GM12878 (cell line): ENCODE measurements around the gene PSMA8. TPM values are rescaled to one million over a fixed set of nuclear protein-coding genes. Genes with fewer than 3 reads are reported as not detected.

Experiments
- ATAC-seq: fragments of 200-7000 bp; cut with Tn5 transposase; 3 replicates; pipeline ENCODE4 v1.9.1; 2020; ENCODE audit warnings: mild to moderate bottlenecking, moderate library complexity
- BruUV-seq: library from RNA; stranded (reverse); fragments of 400-500 nt; replicated peaks from 2 replicates; lab custom pipeline; 2021; lab: Mats Ljungman, UMichigan
- CTCF ChIA-PET: fragments of 300-600 bp; sonication (Branson Sonifier 250); formaldehyde crosslinking; extraction: SDS; loops from one replicate; lab custom pipeline; 2021; ENCODE audit warnings: inconsistent platforms; lab: Yijun Ruan, JAX
- POLR2A ChIA-PET: fragments of 350-600 bp; formaldehyde crosslinking; extraction: SDS; loops from one replicate; lab custom pipeline; 2021; ENCODE audit warnings: inconsistent platforms; lab: Charles Lee
- RAD21 ChIA-PET: fragments of 300-600 bp; sonication (Branson Sonifier 250); formaldehyde crosslinking; loops from one replicate; lab custom pipeline; 2023; ENCODE audit warnings: antibody characterized with exemption; ENCODE audit not compliant: unreplicated experiment; lab: Charles Lee
- SMC1A ChIA-PET: fragments of 300-600 bp; sonication (Branson Sonifier 250); formaldehyde crosslinking; loops from one replicate; lab custom pipeline; 2023; ENCODE audit not compliant: unreplicated experiment, uncharacterized antibody; lab: Charles Lee
- DNase-seq: peaks from one replicate; pipeline ENCODE4 v3.0.0-alpha.2; 2011; ENCODE audit warnings: low read depth, low spot score
- FAIRE-seq: peaks from 3 replicates; lab custom pipeline; 2011; peaks lifted over from hg19 to GRCh38; lab: Jason Lieb, UNC
- H2AFZ ChIP-seq: 2 replicates; pipeline ENCODE4 v1.6.0; 2011; ENCODE audit warnings: low read depth, low read length, control low read depth; ENCODE audit not compliant: control insufficient read depth
- H3K27ac ChIP-seq: 2 replicates; pipeline ENCODE4 v1.5.1; 2011; ENCODE audit warnings: control low read depth; ENCODE audit not compliant: control insufficient read depth, insufficient read depth
- H3K27me3 ChIP-seq, 2 experiments: replicated peaks in 1 of 2; 2 replicates each; pipeline versions ENCODE4 v1.6.0 to v1.6.1; 2011; ENCODE audit warnings: low read length in 1 of 2; ENCODE audit not compliant: control insufficient read depth in 2 of 2, insufficient read depth in 2 of 2
- H3K36me3 ChIP-seq, 2 experiments: 2 replicates each; pipeline ENCODE4 v1.5.1; 2011; ENCODE audit warnings: low read length in 1 of 2; ENCODE audit not compliant: control insufficient read depth in 2 of 2, insufficient read depth in 2 of 2
- H3K4me1 ChIP-seq: 2 replicates; pipeline ENCODE4 v1.6.1; 2011; ENCODE audit warnings: mild to moderate bottlenecking, low read length, moderate library complexity, mixed read lengths; ENCODE audit not compliant: control insufficient read depth, insufficient read depth
- H3K4me2 ChIP-seq: 2 replicates; pipeline ENCODE4 v1.6.0; 2011; ENCODE audit warnings: control low read depth; ENCODE audit not compliant: control insufficient read depth, insufficient read depth
- H3K4me3 ChIP-seq: fragments of 200-600 bp; sonication (generic); 2 replicates; pipeline ENCODE4 v1.5.1; 2016
- H3K79me2 ChIP-seq: 2 replicates; pipeline ENCODE4 v1.6.0; 2011; ENCODE audit warnings: low read length; ENCODE audit not compliant: control insufficient read depth, insufficient read depth
- H3K9ac ChIP-seq: 2 replicates; pipeline ENCODE4 v1.8.0; 2011; ENCODE audit warnings: low read length, control low read depth, mixed read lengths; ENCODE audit not compliant: control insufficient read depth, insufficient read depth
- H3K9me3 ChIP-seq: replicated peaks from 3 replicates; pipeline ENCODE4 v1.5.1; 2011; ENCODE audit warnings: mild to moderate bottlenecking, low read length; ENCODE audit not compliant: control insufficient read depth, insufficient read depth
- H4K20me1 ChIP-seq: 2 replicates; pipeline ENCODE4 v1.6.0; 2011; ENCODE audit not compliant: control insufficient read depth, insufficient read depth
- ATF7 ChIP-seq: fragments of 450-650 bp; IDR thresholded peaks from 2 replicates; pipeline ENCODE4 v1.6.1; 2016; ENCODE audit warnings: low read depth, mild to moderate bottlenecking
- CBFB ChIP-seq: IDR thresholded peaks from 2 replicates; pipeline ENCODE4 v1.6.1; 2016; ENCODE audit warnings: antibody characterized with exemption, low read depth
- MLLT1 ChIP-seq: fragments of 450-650 bp; IDR thresholded peaks from 2 replicates; pipeline ENCODE4 v1.6.1; 2016; ENCODE audit warnings: mild to moderate bottlenecking
- PML ChIP-seq: IDR thresholded peaks from 2 replicates; pipeline ENCODE4 v1.6.1; 2012; ENCODE audit warnings: low read length, inconsistent platforms
- WGBS: methylation state at CpG from one replicate; pipeline ENCODE4 v1.1.6; 2016; ENCODE audit warnings: low lambda C conversion rate; ENCODE audit not compliant: insufficient replicate concordance, insufficient coverage; ENCODE audit errors: missing lambda C conversion rate; 5-methylcytosine and 5-hydroxymethylcytosine counted together
- in situ Hi-C: fragments of 300-500 bp; cut with MboI; formaldehyde crosslinking; loops from 9 replicates; pipeline ENCODE4 v1.14.3; 2018; ENCODE audit warnings: mixed read lengths
- intact Hi-C: fragments of 100-400 bp; cut with micrococcal nuclease; formaldehyde crosslinking; loops from one replicate; pipeline ENCODE4 v1.14.2; 2022; ENCODE audit not compliant: unreplicated experiment
- polyA plus RNA-seq, 11 experiments: library from polyadenylated mRNA; depleted of rRNA in 4 of 11; unstranded in 6 of 11; stranded (reverse) in 5 of 11; fragments of >200 nt; fragmentation: Nextera tagmentation in 4 of 11; fragmentation: Illumina TruSeq in 1 of 11; extraction: Ambion mirVana in 4 of 11; extraction: Trizol in 1 of 11; gene quantifications; 1 replicate in 1 of 11; 2 replicates in 10 of 11; pipeline versions ENCODE4 v1.2.1 to v1.2.3, GENCODE V29; 2011 to 2016; ENCODE audit warnings: inconsistent platforms in 2 of 11, missing spikeins in 2 of 11, low read depth in 1 of 11
- total RNA-seq, 4 experiments: library from RNA; depleted of rRNA in 3 of 4; stranded (reverse); fragments of >200 nt in 3 of 4; fragmentation: Illumina TruSeq in 1 of 4; extraction: Trizol in 1 of 4; gene quantifications; 2 replicates each; pipeline versions ENCODE4 v1.2.1 to v1.2.3, GENCODE V29; 2013 to 2021

The PSMA8 gene
- total and polyA plus RNA-seq, 10 of the 15 experiments (the other 5 are each of a cell fraction or from before 2014, with no cell fraction given): 0.07 to 0.15 (median 0.09) TPM; not detected in 6

- TF ChIP-seq PML: 0 out of 2 replicates have a peak, but pooled peaks have one; percentile 40
- TF ChIP-seq CBFB: 0 out of 2 replicates have a peak, but pooled peaks have one; percentile 0
- TF ChIP-seq MLLT1: 0 out of 2 replicates have a peak, but pooled peaks have one; percentile 12
- TF ChIP-seq ATF7: no peak
- Histone ChIP-seq H3K9ac (peak overlapping the region; percentile 64), H3K79me2 (peaks cover 40% of the 10 kb centered on the region), H3K4me1 (no peaks in the 10 kb centered on the region), H3K4me3 (peak overlapping the region; percentile 72), H3K36me3 (no peaks in the 10 kb centered on the region), H3K27me3 (no peaks in the 10 kb centered on the region), H3K27ac (peak overlapping the region; percentile 54), H4K20me1 (no peaks in the 10 kb centered on the region), H3K4me2 (peak overlapping the region; percentile 92), H3K9me3 (no peaks in the 10 kb centered on the region), H2AFZ (peak overlapping the region; percentile 98)
- CTCF ChIA-PET: interaction anchor here (0.6 to 0.7 kb wide), 2 partner anchors 22 to 152 kb away, joined by 3 to 6 read pairs; no protein-coding TSS in a partner anchor
- RAD21 ChIA-PET: interaction anchor here (1.0 to 2.7 kb wide), 3 partner anchors 12 to 137 kb away, joined by 3 to 14 read pairs (median 9); no protein-coding TSS in a partner anchor
- WGBS: under 1% methylated on average over 8 of the region's 8 CpGs
- intact Hi-C loops (loop anchor here (1.0 to 5.0 kb wide), 3 partner anchors 37 to 134 kb away; partner anchors contain the start of gene SS18), in situ Hi-C loops (no loop called here)
- SMC1A ChIA-PET: interaction anchor here (0.6 to 2.4 kb wide), 4 partner anchors 10 to 101 kb away, joined by 3 to 8 read pairs (median 5); no protein-coding TSS in a partner anchor
- FAIRE-seq (no peak), ATAC-seq (no peak), DNase-seq (no peak)
- POLR2A ChIA-PET: interaction anchor here (1.2 kb wide), 1 partner anchor 136 kb away, joined by 3 read pairs; no protein-coding TSS in a partner anchor
- no TSS peak for BruUV-seq
Measured at GRCh38 chr18:26225915-26226228, 92.2 kb downstream of the PSMA8 start.
